ENCODE results near the gene C12orf50. TPM values are rescaled to one million over a fixed set of nuclear protein-coding genes. Genes with fewer than 3 reads are reported as not detected.
A peak's percentile ranks its signal among the peaks of the same experiment; 100 is the strongest.

The C12orf50 gene
- total and polyA plus RNA-seq, 10 of the 15 experiments (the other 5 are each of a cell fraction or from before 2014, with no cell fraction given): 0.03 to 0.06 TPM; not detected in 8

DNA sequence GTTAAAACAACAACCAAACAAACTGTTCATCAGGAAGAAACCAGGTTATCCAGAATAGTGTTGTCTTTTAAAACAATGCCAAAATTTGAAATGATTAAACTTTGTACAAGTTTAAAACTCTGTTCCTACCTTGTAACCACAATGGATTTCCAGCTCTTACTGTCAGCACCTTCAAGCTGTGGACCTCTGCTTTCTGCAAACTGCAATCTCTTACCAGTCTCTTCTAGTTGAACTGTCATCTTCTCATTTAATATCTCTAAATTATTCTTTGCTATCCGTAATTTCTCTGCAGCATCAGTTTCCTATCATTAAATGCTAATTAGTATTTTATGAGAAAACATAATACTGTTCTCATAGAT is 29.5 kb upstream of the C12orf50 start (continued):
- TF ChIP-seq MEF2B (IDR thresholded peaks at IDR 0.05; ENCODE audit: partially characterized antibody, poor library complexity, severe bottlenecking): no peak
- TF ChIP-seq POLR2AphosphoS5 (IDR thresholded peaks at IDR 0.05; ENCODE audit: low read length): no peak

DNA sequence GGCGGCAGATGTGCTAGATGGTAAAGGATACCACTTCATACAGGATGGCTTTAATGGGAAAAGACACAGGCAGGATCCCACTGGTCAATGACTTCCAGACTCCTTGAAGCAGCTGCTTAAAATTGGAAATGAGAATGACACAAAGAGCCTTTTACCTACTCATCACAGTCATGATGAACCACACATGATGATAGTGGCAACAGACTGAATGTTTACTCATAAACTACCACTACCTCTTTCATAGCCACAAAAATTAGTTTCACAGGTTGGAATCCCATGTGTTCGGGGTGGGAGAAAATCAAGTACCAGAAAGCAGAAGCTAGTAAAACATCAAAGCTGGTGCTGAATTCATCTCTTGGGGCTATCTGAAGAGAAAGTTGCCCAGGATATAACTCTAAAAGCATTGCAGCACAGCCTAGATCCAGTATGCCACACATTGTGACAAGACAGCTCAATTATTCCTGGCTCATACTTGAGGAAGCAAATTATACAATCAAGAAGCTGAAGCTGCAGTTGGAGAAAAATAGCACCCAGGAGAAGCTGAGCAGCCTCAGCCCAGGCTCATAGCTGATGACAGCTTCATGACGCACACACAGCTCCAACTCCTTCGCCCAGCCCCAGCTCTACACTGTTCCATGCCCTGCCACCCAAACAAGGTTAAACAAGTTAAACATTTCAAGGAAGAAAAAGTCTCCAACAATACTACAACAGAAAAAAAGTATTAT is 29.0 kb upstream of the C12orf50 start:
- FAIRE-seq (no peak), ATAC-seq (peak; percentile 37; the same call in 2 of the 3 replicates), DNase-seq (ENCODE audit: low read depth, low spot score) (no peak)
- ChIA-PET RAD21 (ENCODE audit: unreplicated experiment) (interaction anchor here (1.3 kb wide), 1 partner anchor 13 kb away, joined by 3 read pairs; no protein-coding TSS in a partner anchor), POLR2A (interaction anchor here (0.5 kb wide), 1 partner anchor 36 kb away, joined by 4 read pairs; no protein-coding TSS in a partner anchor), SMC1A (ENCODE audit: uncharacterized antibody, unreplicated experiment) (interaction anchor here (0.6 to 1.6 kb wide), 2 partner anchors 20 to 1988 kb away, joined by 3 to 5 read pairs; no protein-coding TSS in a partner anchor), CTCF (interaction anchor here (1.0 to 1.1 kb wide), 2 partner anchors 10 to 21 kb away, joined by 3 to 4 read pairs; no protein-coding TSS in a partner anchor)
- peaks cover 0 to 2% of the 10 kb centered on the region in 2 experiments; a peak in 1 of 4 replicates for H3K36me3 ChIP-seq (ENCODE audit: control insufficient read depth in 2 of 2, insufficient read depth in 2 of 2, low read length in 1 of 2)
- no peak overlapping the region for H3K4me3 ChIP-seq
- no peak overlapping the region for H3K9ac ChIP-seq (ENCODE audit: control insufficient read depth, insufficient read depth, low read length)
- H3K4me2 ChIP-seq (ENCODE audit: control insufficient read depth, insufficient read depth): no peak overlapping the region
- intact Hi-C loops (cut with micrococcal nuclease; ENCODE audit: unreplicated experiment): no loop called here
- H3K27ac ChIP-seq (ENCODE audit: control insufficient read depth, insufficient read depth): no peak overlapping the region
- no TSS peak for BruUV-seq (replicated peaks)
- in situ Hi-C loops (cut with MboI): no loop called here
- H3K9me3 ChIP-seq (replicated peaks; ENCODE audit: control insufficient read depth, insufficient read depth, low read length): no peaks in the 10 kb centered on the region
- WGBS (ENCODE audit: insufficient coverage, insufficient replicate concordance, low lambda C conversion rate, missing lambda C conversion rate): 94% methylated on average over 4 of the region's 4 CpGs
- no peak overlapping the region for H2AFZ ChIP-seq (ENCODE audit: control insufficient read depth, low read depth, low read length)
- H3K79me2 ChIP-seq (ENCODE audit: control insufficient read depth, insufficient read depth, low read length): no peaks in the 10 kb centered on the region
- H3K27me3 ChIP-seq (replicated peaks in 1 of 2; ENCODE audit: control insufficient read depth in 2 of 2, insufficient read depth in 2 of 2, low read length in 1 of 2): no peaks in the 10 kb centered on the region
- no peaks in the 10 kb centered on the region for H4K20me1 ChIP-seq (ENCODE audit: control insufficient read depth, insufficient read depth)
- H3K4me1 ChIP-seq (ENCODE audit: control insufficient read depth, insufficient read depth, low read length): no peaks in the 10 kb centered on the region
- TF ChIP-seq DPF2 (IDR thresholded peaks at IDR 0.05) (no peak), HDAC6 (IDR thresholded peaks at IDR 0.05; ENCODE audit: unreplicated experiment) (no peak), IRF4 (IDR thresholded peaks at IDR 0.05; ENCODE audit: low read depth, low read length) (no peak), NR2C1 (IDR thresholded peaks at IDR 0.05) (no peak), RAD51 (IDR thresholded peaks at IDR 0.05) (no peak), BCL3 (IDR thresholded peaks at IDR 0.05; ENCODE audit: borderline replicate concordance, insufficient read depth, low read depth, low read length, poor library complexity, severe bottlenecking) (no peak), RFX5 (IDR thresholded peaks at IDR 0.05; ENCODE audit: low read depth, low read length) (no peak), SMARCA5 (IDR thresholded peaks at IDR 0.05) (no peak), BRCA1 (IDR thresholded peaks at IDR 0.05; ENCODE audit: low read depth, low read length) (no peak), ZNF207 (IDR thresholded peaks at IDR 0.05; ENCODE audit: borderline replicate concordance) (no peak), ZNF217 (IDR thresholded peaks at IDR 0.05) (no peak), ZNF592 (IDR thresholded peaks at IDR 0.05) (no peak)
- TF ChIP-seq, protein P1, sequence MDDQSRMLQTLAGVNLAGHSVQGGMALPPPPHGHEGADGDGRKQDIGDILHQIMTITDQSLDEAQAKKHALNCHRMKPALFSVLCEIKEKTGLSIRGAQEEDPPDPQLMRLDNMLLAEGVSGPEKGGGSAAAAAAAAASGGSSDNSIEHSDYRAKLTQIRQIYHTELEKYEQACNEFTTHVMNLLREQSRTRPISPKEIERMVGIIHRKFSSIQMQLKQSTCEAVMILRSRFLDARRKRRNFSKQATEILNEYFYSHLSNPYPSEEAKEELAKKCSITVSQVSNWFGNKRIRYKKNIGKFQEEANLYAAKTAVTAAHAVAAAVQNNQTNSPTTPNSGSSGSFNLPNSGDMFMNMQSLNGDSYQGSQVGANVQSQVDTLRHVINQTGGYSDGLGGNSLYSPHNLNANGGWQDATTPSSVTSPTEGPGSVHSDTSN (IDR thresholded peaks at IDR 0.05; ENCODE audit: insufficient replicate concordance, low read depth, low read length): no peak
